Activated CD4-positive, alpha-beta T cell treated with anti-CD3 and anti-CD28 coated beads for 36 hours (primary cell): ENCODE data around the gene TOR3A. TPM values are rescaled to one million over a fixed set of nuclear protein-coding genes. Genes with fewer than 3 reads are reported as not detected.

Experiments used
- ATAC-seq: fragments of 200-7000 bp; cut with Tn5 transposase; one replicate; pipeline ENCODE4 v1.10.0; 2021; ENCODE audit warnings: mild to moderate bottlenecking, moderate library complexity
- CTCF ChIA-PET: fragments of 350-600 bp; sonication (Branson Sonifier 250); formaldehyde crosslinking; loops from one replicate; lab custom pipeline; 2021; ENCODE audit warnings: antibody characterized with exemption; lab: Charles Lee
- POLR2A ChIA-PET: fragments of 350-600 bp; sonication (Branson Sonifier 250); formaldehyde crosslinking; loops from one replicate; lab custom pipeline; 2021; ENCODE audit warnings: antibody characterized with exemption, inconsistent platforms; lab: Charles Lee
- DNase-seq: peaks from one replicate; pipeline ENCODE4 v3.0.0-alpha.2; 2020
- H3K27ac Mint-ChIP-seq: one replicate; pipeline ENCODE4 v1.8.0; 2021; ENCODE audit warnings: mixed read lengths
- H3K27me3 Mint-ChIP-seq: one replicate; pipeline ENCODE4 v1.8.0; 2021; ENCODE audit warnings: mixed read lengths
- H3K36me3 Mint-ChIP-seq: one replicate; pipeline ENCODE4 v1.8.0; 2021; ENCODE audit warnings: low read depth, mixed read lengths
- H3K4me1 Mint-ChIP-seq: one replicate; pipeline ENCODE4 v1.8.0; 2021; ENCODE audit warnings: mixed read lengths
- H3K4me3 Mint-ChIP-seq: one replicate; pipeline ENCODE4 v1.8.0; 2021; ENCODE audit warnings: mild to moderate bottlenecking, moderate library complexity, mixed read lengths
- H3K9me3 Mint-ChIP-seq: one replicate; pipeline ENCODE4 v1.8.0; 2021; ENCODE audit warnings: low read depth, mixed read lengths
- intact Hi-C, 2 experiments: fragments of 100-400 bp; cut with DNase I in 1 of 2; cut with micrococcal nuclease in 1 of 2; formaldehyde crosslinking; loops; one replicate each; pipeline versions ENCODE4 v1.14.2 to v1.15.1; 2022 to 2024; cut with DNase I, micrococcal nuclease
- total RNA-seq, 2 experiments: library from RNA; stranded (reverse); gene quantifications; one replicate each; pipeline ENCODE4 v1.2.3, GENCODE V29; 2021

TOR3A gene
- total RNA-seq, 2 experiments from 2014 or later, result 29.4 TPM

DNA sequence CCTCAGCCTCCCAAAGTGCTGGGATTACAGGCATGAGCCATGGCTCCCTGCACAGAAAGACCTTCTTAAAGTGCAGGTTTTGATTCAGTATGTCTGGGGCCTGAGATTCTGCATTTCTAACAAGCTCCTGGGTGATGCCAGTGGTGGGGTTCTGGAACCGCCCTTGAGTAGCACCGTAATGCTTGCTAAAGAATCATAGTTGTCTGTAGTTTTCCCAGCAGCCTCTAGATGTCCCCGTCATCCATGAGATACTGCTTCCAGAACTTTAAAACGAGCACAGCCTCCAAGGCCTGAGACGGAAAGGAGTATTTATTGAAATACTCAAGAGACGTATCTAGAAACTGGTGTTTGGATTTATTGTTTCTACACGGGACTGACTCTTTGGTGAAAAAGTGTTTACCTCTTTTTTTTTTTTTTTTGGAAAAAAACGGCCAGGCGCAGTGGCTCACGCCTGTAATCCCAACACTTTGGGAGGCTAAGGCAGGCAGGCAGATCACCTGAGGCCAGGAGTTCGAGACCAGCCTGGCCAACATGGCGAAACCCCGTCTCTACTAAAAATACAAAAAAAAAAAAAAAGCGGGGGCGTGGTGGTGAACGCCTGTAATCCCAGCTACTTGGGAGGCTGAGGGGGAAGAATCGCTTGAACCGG lies 2.6 kb upstream of the TOR3A start:
- POLR2A ChIA-PET, result interaction anchor here (0.6 kb wide), 1 partner anchor 110 kb away, joined by 4 read pairs; no protein-coding TSS in a partner anchor
- no peaks in the 10 kb centered on the region for H3K9me3 Mint-ChIP-seq
- no peak overlapping the region for H3K4me3 Mint-ChIP-seq
- DNase-seq, result peak; percentile 65
- peaks cover 4% of the 10 kb centered on the region for H3K36me3 Mint-ChIP-seq
- H3K27ac Mint-ChIP-seq, result no peak overlapping the region
- intact Hi-C loops, result loop anchor here (1.0 to 2.0 kb wide), 5 partner anchors 42 to 730 kb away; partner anchors contain the start of gene SOAT1 (in 1 of the 2)
- peaks cover 22% of the 10 kb centered on the region for H3K4me1 Mint-ChIP-seq
- CTCF ChIA-PET, result interaction anchor here (0.5 to 3.6 kb wide), 20 partner anchors 10 to 736 kb away, joined by 3 to 28 read pairs (median 3); partner anchors contain the start of gene SOAT1
- ATAC-seq, result peak; percentile 37
- no peaks in the 10 kb centered on the region for H3K27me3 Mint-ChIP-seq

DNA sequence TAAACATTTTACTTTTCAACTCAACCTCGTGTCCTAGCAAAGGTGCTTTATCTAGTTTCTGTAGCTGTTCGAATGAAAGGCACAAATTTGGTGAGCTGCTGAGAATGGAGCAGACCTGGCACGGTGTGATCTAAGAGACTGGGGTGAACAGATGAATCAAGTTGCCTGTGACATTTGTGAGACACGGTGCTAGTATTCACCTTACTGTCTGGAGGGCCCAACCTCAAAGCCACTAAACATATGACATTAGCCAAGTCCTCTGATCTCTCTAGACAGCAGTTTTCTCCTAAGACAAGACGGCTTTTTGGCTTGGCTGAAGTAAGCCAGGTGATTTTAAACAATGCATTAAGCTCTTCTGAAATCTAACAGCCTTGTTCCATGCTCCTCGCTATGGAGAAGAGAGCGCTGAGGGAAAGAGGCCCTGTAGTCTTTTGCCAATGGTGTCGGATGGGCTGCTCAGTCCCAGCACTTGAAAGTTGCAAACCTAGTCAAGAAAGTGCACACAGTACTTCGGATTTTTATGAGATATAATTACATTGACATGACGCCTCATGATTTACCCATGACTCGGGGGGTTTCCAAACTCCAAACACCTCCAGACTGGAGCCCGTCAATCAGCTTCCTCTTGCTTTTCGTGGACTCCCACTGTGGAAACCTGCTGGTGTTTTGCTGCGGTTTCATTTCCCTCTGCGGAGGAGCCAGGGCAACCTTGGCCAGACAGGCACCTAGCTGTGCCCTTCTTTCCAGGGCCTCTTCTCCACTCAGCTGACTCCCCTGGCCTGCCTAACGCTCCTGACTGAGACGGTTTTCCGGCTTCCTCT lies 794 bp upstream of the TOR3A start:
- ChIA-PET POLR2A (interaction anchor here (0.6 to 2.0 kb wide), 2 partner anchors 47 to 303 kb away, joined by 5 to 14 read pairs; no protein-coding TSS in a partner anchor), CTCF (interaction anchor here (0.6 to 3.6 kb wide), 9 partner anchors 25 to 734 kb away, joined by 3 to 28 read pairs (median 4); partner anchors contain the start of gene AXDND1)
- Mint-ChIP-seq H3K36me3 (peaks cover 8% of the 10 kb centered on the region), H3K27ac (peak overlapping the region; percentile 94), H3K9me3 (no peaks in the 10 kb centered on the region), H3K4me1 (peaks cover 24% of the 10 kb centered on the region), H3K27me3 (no peaks in the 10 kb centered on the region), H3K4me3 (peak overlapping the region; percentile 94)
- peak; percentile 52 for DNase-seq
- intact Hi-C loops, result loop anchor here (1.0 to 10.0 kb wide), 15 partner anchors 44 to 796 kb away; partner anchors contain the start of genes ABL2 (in 2 of the 2), AXDND1 (in 1 of the 2), FAM20B (in 1 of the 2) and TDRD5 (in 1 of the 2)
- peak; percentile 45 for ATAC-seq

DNA sequence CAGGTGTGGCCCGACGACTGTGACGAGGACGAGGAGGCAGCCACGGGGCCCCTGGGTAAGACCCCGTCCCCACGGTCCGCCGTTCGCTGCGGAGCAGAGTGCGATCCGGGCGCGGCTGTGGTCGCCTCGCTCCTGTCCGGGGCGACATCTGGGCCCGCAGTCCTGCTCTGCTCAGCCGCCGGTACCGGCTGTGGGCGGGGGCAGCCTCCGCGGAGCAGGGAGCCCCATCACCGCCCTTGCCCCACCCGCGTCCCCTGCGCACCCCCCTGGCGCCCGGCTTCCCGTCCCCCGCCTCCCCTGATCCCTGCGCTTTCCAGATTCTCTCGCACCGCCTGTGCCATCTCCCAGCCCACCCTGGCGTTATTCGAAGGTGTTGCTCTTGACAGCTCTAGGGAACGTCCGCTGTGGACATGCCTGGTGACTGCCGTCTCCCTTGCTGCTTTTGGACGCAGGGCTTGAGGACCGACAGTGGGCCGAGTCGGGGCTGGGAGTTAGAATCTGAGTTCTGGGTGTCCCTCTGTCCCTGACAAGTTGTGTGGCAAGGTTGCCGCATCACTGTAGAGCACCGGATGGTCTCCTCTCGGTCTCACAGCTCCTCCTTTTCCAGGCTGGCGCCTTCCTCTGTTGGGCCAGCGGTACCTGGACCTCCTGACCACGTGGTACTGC lies 596 bp downstream of the TOR3A start:
- ATAC-seq, result peak; percentile 10
- no peaks in the 10 kb centered on the region for H3K27me3 Mint-ChIP-seq
- intact Hi-C loops, result loop anchor here (2.0 to 10.0 kb wide), 9 partner anchors 38 to 732 kb away; partner anchors contain the start of genes FAM20B (in 1 of the 2), SOAT1 (in 1 of the 2) and TDRD5 (in 1 of the 2)

DNA sequence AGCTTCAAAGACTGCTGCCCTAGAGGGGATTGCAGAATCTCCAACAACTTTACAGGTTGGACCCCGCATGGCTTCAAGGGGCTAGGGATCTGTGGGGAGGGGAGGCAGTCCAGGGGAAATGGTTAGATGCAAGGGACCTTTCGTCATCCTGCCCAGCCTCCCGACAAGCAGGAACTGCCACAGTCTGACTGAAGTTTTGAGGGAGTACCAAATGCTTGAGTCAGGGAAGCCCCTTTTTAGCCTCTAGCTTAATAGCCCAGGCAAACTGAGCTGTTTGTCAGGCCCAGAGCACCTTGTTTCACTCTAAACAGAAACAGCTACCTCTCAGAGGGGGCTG lies 1.1 kb downstream of the TOR3A start:
- H3K9me3 Mint-ChIP-seq, result no peaks in the 10 kb centered on the region
- peaks cover 12% of the 10 kb centered on the region for H3K36me3 Mint-ChIP-seq
- CTCF ChIA-PET, result interaction anchor here (0.5 to 3.6 kb wide), 5 partner anchors 38 to 550 kb away, joined by 3 to 28 read pairs (median 4); no protein-coding TSS in a partner anchor
- ATAC-seq (peak; percentile 7), DNase-seq (peak; percentile 49)
- H3K4me3 Mint-ChIP-seq, result peak overlapping the region; percentile 94
- intact Hi-C loops, result loop anchor here (2.0 to 10.0 kb wide), 9 partner anchors 38 to 732 kb away; partner anchors contain the start of genes FAM20B (in 1 of the 2), SOAT1 (in 1 of the 2) and TDRD5 (in 1 of the 2)
- peaks cover 24% of the 10 kb centered on the region for H3K4me1 Mint-ChIP-seq
- H3K27ac Mint-ChIP-seq, result peak overlapping the region; percentile 87
- POLR2A ChIA-PET, result interaction anchor here (0.6 to 0.7 kb wide), 2 partner anchors 11 to 79 kb away, joined by 3 to 8 read pairs; no protein-coding TSS in a partner anchor
- H3K27me3 Mint-ChIP-seq, result no peaks in the 10 kb centered on the region

More for the DNA sequence above, 596 bp downstream of the TOR3A start:
- H3K36me3 Mint-ChIP-seq, result peaks cover 12% of the 10 kb centered on the region
- peak overlapping the region; percentile 94 for H3K4me3 Mint-ChIP-seq
- ChIA-PET POLR2A (interaction anchor here (0.6 to 2.0 kb wide), 5 partner anchors 48 to 800 kb away, joined by 3 to 5 read pairs (median 3); partner anchors contain the start of gene TOR1AIP1), CTCF (interaction anchor here (1.0 to 3.6 kb wide), 6 partner anchors 38 to 549 kb away, joined by 3 to 28 read pairs (median 4); partner anchors contain the start of gene AXDND1)
- DNase-seq, result peak; percentile 50
- peaks cover 24% of the 10 kb centered on the region for H3K4me1 Mint-ChIP-seq
- H3K9me3 Mint-ChIP-seq, result no peaks in the 10 kb centered on the region
- H3K27ac Mint-ChIP-seq, result peak overlapping the region; percentile 87

DNA sequence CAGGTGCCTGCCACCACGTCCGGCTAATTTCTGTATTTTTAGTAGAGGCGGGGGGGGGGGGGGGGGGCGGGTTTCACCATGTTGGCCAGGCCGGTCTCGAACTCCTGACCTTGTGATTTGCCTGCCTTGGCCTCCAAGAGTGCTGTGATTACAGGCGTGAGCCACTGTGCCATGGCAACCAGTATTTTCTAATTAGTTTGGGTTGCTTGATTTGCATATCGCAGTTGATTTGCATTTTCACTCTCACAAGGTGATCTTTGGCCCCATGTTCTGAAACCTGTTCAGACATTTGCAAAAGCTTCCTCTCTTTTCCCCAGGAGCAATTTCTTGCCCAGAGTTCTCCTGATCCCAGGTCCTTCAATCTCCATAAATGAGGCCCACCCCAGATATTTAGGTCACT lies 1.7 kb downstream of the TOR3A start:
- H3K36me3 Mint-ChIP-seq, result peaks cover 12% of the 10 kb centered on the region
- ATAC-seq (no peak), DNase-seq (no peak)
- CTCF ChIA-PET, result interaction anchor here (0.5 kb wide), 1 partner anchor 53 kb away, joined by 4 read pairs; no protein-coding TSS in a partner anchor
- peak overlapping the region; percentile 38 for H3K27ac Mint-ChIP-seq
- peaks cover 24% of the 10 kb centered on the region for H3K4me1 Mint-ChIP-seq
- H3K4me3 Mint-ChIP-seq, result peak overlapping the region; percentile 94
- H3K9me3 Mint-ChIP-seq, result no peaks in the 10 kb centered on the region
- no peaks in the 10 kb centered on the region for H3K27me3 Mint-ChIP-seq
- POLR2A ChIA-PET, result interaction anchor here (0.6 to 0.7 kb wide), 2 partner anchors 11 to 226 kb away, joined by 5 to 8 read pairs; no protein-coding TSS in a partner anchor
- intact Hi-C loops, result loop anchor here (2.0 to 10.0 kb wide), 9 partner anchors 37 to 731 kb away; partner anchors contain the start of genes FAM20B (in 1 of the 2), SOAT1 (in 1 of the 2) and TDRD5 (in 1 of the 2)

DNA sequence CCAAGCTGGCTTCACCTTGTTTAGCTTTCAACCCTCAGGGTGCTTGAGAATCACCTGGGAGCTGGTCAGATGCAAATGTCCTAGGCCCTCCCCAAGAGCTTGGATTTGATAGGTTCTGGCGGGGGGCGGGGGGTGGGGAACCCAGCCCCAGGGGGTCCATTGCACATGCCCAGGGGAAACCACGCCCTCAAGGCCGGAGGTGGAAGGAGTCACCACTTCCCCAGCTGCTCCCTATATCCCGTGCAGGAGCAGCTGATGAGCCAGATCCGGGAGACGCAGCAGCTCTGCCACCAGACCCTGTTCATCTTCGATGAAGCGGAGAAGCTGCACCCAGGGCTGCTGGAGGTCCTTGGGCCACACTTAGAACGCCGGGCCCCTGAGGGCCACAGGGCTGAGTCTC lies 5.8 kb downstream of the TOR3A start:
- POLR2A ChIA-PET, result no interaction called here
- CTCF ChIA-PET, result interaction anchor here (0.6 to 1.2 kb wide), 2 partner anchors 278 to 282 kb away, joined by 3 read pairs; partner anchors contain the start of gene AXDND1

DNA sequence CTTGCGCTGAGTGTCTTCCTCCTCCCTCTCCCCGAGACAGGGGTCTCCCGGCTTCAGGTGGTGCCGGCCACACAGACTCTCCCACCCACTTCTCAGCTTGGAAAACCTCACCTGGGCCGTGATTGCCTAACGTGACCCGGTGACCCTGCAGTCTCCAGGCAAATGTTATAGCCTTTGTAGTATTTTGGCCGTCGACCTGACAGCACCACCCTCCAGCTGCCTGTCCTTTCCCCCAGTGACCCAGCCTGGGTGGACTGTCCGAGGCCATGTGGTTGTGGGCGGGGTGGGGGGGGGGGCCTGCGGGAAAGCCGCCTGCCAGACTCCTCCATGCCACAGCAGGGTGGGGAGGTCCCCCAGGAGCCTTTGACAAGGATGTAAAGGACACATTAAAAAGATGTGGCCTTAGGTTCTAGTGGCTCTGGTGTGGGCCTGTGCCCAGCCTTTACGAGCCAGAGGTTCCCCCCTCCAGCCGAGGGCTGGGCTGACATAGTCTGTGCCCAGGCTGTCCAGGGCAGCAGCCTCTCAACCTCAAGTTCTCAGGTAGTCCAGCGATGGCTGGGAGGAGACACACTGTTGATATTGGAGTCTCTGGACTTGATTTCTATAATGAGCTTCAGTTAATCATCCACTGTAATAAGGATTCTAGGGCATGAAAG lies 8.1 kb downstream of the TOR3A start:
- Mint-ChIP-seq H3K36me3 (peaks cover 24% of the 10 kb centered on the region), H3K4me3 (no peak overlapping the region), H3K27ac (no peak overlapping the region), H3K27me3 (no peaks in the 10 kb centered on the region), H3K9me3 (no peaks in the 10 kb centered on the region), H3K4me1 (no peaks in the 10 kb centered on the region)
- ATAC-seq (no peak), DNase-seq (no peak)
- intact Hi-C loops, result loop anchor here (10.0 kb wide), 2 partner anchors 505 to 725 kb away; partner anchors contain the start of gene TDRD5 (in 1 of the 2)
- CTCF ChIA-PET, result no interaction called here
- POLR2A ChIA-PET, result no interaction called here

More for the DNA sequence above, 5.8 kb downstream of the TOR3A start:
- Mint-ChIP-seq H3K27me3 (no peaks in the 10 kb centered on the region), H3K9me3 (no peaks in the 10 kb centered on the region), H3K4me1 (peaks cover 9% of the 10 kb centered on the region), H3K27ac (no peak overlapping the region), H3K36me3 (peaks cover 22% of the 10 kb centered on the region), H3K4me3 (no peak overlapping the region)
- ATAC-seq, result no peak
- intact Hi-C loops, result loop anchor here (10.0 kb wide), 2 partner anchors 507 to 727 kb away; partner anchors contain the start of gene TDRD5 (in 1 of the 2)
- no peak for DNase-seq

DNA sequence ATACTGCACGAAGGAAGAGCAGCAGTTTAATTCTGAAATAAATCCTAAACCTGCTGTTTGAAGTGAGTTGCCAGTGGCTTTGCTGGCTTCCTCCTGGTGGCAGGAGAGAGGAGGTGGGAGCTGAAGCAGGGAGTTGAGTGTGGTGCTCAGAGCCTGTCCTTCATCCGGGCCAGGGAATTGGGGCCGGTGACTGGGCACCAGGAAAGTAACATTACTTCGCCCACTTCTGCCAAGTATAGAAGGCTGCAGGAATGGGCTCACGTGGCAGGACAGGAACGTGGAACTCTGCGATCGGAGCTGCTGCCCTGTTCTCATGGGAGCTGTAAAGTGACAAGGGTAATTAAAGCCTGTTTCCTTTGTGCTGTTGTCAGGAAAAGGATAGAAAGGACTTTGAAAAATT lies 8.7 kb downstream of the TOR3A start:
- no peak for ATAC-seq
- Mint-ChIP-seq H3K36me3 (peaks cover 24% of the 10 kb centered on the region), H3K9me3 (no peaks in the 10 kb centered on the region), H3K4me3 (no peak overlapping the region), H3K27me3 (no peaks in the 10 kb centered on the region), H3K4me1 (no peaks in the 10 kb centered on the region), H3K27ac (no peak overlapping the region)
- no peak for DNase-seq
- intact Hi-C loops, result no loop called here
- ChIA-PET CTCF (no interaction called here), POLR2A (no interaction called here)

DNA sequence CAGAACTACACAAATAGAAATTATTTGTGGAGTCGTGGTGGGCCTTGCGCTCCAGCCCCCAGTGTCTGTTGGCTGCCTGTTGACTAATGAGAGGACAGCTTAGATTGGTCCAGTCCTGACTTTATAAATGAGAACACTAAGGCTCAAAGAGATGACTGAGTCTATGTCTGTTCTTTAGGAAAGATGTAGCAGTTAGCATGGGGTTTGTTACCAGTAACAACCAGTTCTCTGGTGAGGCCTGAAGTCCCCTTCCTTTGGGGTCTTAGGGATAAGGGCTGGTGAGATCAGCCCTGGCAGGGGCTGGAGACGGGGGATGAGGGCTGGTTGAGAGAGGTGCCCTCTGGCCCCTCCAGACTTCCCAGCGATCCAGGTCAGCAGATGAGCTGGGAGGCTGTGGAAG lies 9.1 kb downstream of the TOR3A start:
- intact Hi-C loops, result no loop called here
- Mint-ChIP-seq H3K9me3 (no peaks in the 10 kb centered on the region), H3K4me3 (no peak overlapping the region), H3K36me3 (peaks cover 24% of the 10 kb centered on the region), H3K27me3 (no peaks in the 10 kb centered on the region), H3K4me1 (no peaks in the 10 kb centered on the region), H3K27ac (peak overlapping the region; percentile 28)
- DNase-seq (no peak), ATAC-seq (no peak)
- ChIA-PET CTCF (no interaction called here), POLR2A (no interaction called here)

DNA sequence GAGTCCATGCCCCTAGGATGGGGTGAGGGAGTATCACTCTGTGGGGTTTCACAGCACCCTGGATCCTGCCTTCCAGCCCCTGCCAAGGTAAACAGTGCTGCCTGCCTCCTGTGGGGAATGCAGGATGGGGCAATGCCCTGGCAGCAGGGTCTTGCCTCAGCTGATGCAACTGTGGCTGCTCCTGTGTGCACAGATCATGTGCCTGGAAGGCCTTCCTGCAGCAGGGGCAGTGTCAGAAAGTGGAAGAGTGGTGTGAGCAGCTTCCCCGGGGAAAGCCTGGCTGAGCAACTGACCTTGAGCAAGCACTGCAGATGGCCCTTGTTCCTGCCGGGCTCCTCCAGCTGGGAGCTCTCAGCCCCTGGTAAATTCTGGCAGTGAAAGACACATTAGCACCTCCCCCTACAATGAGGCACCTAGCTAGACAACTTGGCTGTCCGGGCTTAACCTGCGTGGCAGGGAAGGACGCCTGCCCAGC lies 9.9 kb downstream of the TOR3A start:
- Mint-ChIP-seq H3K9me3 (no peaks in the 10 kb centered on the region), H3K4me1 (no peaks in the 10 kb centered on the region), H3K4me3 (no peak overlapping the region), H3K27me3 (no peaks in the 10 kb centered on the region), H3K36me3 (peaks cover 22% of the 10 kb centered on the region), H3K27ac (no peak overlapping the region)
- DNase-seq (no peak), ATAC-seq (no peak)
- intact Hi-C loops, result no loop called here
- POLR2A ChIA-PET, result interaction anchor here (0.6 kb wide), 1 partner anchor 37 kb away, joined by 4 read pairs; no protein-coding TSS in a partner anchor
- CTCF ChIA-PET, result no interaction called here
